Heart left ventricle (tissue), 16 donors: ENCODE results near the gene MPPED1. TPM values are rescaled to one million over a fixed set of nuclear protein-coding genes. Genes with fewer than 3 reads are reported as not detected.

Experiments
- ATAC-seq, 4 donors: fragments of 200-7000 bp; cut with Tn5 transposase; one replicate each; pipeline ENCODE4 v1.9.1; 2020 to 2022; ENCODE audit warnings: moderate library complexity in 4 of 4, mild to moderate bottlenecking in 3 of 4, moderate number of reproducible peaks in 1 of 4
- DNase-seq, 5 donors: peaks; one replicate each; pipeline ENCODE4 v3.0.0-alpha.2; 2020
- H3K27ac ChIP-seq, 12 donors: fragments of 200-600 bp; sonication (generic) in 4 of 12; one replicate each; pipeline versions ENCODE4 v1.5.0 to v1.8.0; 2016 to 2022; ENCODE audit warnings: mild to moderate bottlenecking in 2 of 12
- H3K27me3 ChIP-seq, 9 donors: fragments of 200-600 bp; sonication (generic) in 2 of 9; one replicate each; pipeline versions ENCODE4 v1.5.1 to v1.8.0; 2016 to 2022; ENCODE audit warnings: mild to moderate bottlenecking in 3 of 9
- H3K36me3 ChIP-seq, 9 donors: fragments of 200-600 bp; sonication (generic) in 2 of 9; one replicate each; pipeline versions ENCODE4 v1.5.0 to v1.8.0; 2018 to 2022; ENCODE audit warnings: mild to moderate bottlenecking in 2 of 9
- H3K4me1 ChIP-seq, 12 donors: fragments of 200-600 bp; sonication (generic) in 4 of 12; one replicate each; pipeline versions ENCODE4 v1.5.0 to v1.8.0; 2016 to 2022; ENCODE audit warnings: mild to moderate bottlenecking in 3 of 12
- H3K4me3 ChIP-seq, 12 donors: fragments of 200-600 bp; sonication (generic) in 4 of 12; one replicate each; pipeline versions ENCODE4 v1.5.0 to v1.8.0; 2017 to 2022; ENCODE audit warnings: mild to moderate bottlenecking in 9 of 12, moderate library complexity in 4 of 12
- H3K9me3 ChIP-seq, 12 donors: fragments of 200-600 bp; sonication (generic) in 4 of 12; one replicate each; pipeline versions ENCODE4 v1.5.0 to v1.8.0; 2016 to 2022; ENCODE audit warnings: mild to moderate bottlenecking in 1 of 12
- CTCF ChIP-seq, 12 donors: fragments of 200-600 bp; sonication (generic) in 4 of 12; IDR thresholded peaks; one replicate each; pipeline versions ENCODE4 v1.5.0 to v1.8.0; 2018 to 2022; ENCODE audit warnings: antibody characterized with exemption in 12 of 12, mild to moderate bottlenecking in 5 of 12
- POLR2A ChIP-seq, 2 donors: fragments of 450-650 bp; IDR thresholded peaks; one replicate each; pipeline ENCODE4 v1.6.1; 2017; ENCODE audit warnings: antibody characterized with exemption in 2 of 2, mild to moderate bottlenecking in 2 of 2, moderate library complexity in 2 of 2
- WGBS, 4 donors: extraction: QIAGEN DNeasy Blood & Tissue Kit in 2 of 4; methylation state at CpG; one replicate each; pipeline versions ENCODE4 v1.1.5 to v1.1.7; 2013 to 2018; 5-methylcytosine and 5-hydroxymethylcytosine counted together
- intact Hi-C, 10 donors: fragments of 100-400 bp; cut with DNase I; formaldehyde crosslinking; loops; one replicate each; pipeline versions ENCODE4 v1.11.1 to v1.14.2; 2022
- polyA plus RNA-seq, 2 donors: library from polyadenylated mRNA; stranded (reverse); fragments of 200-250 nt; gene quantifications; one replicate each; pipeline ENCODE4 v1.2.3, GENCODE V29; 2013
- total RNA-seq, 9 donors: library from RNA; depleted of rRNA in 2 of 9; stranded (reverse); fragments of >200 nt in 2 of 9; fragmentation: NEBNext Ultra II Directional in 3 of 9; extraction: Animal tissue kit (Norgen Biotek cat#: 25700) in 3 of 9; gene quantifications; one replicate each; pipeline versions ENCODE4 v1.1.0 to v1.2.4, GENCODE V29; 2016 to 2023
- donor health status: ischemic (EF 13 %, LVEDD 7.1; RV severe dilation, severe dysfunction).
- donor health status: healthy with polysubstance abuse.
- donor health status: DM: no; HTN: yes; CAD: no.
- donor health status: DM: no; HTN: no; CAD: no.
- donor health status: ischemic (EF 25% LVEDD 6.9; RV normal size, moderate dysfunction).
- donor health status: ischemic (EF 25% LVEDD 5.7; RV mildly dilated, moderate dysfunction).
- donor health status: healthy.
- donor health status: DM: yes; HTN: yes; CAD: no.
- donor health status: ischemic (EF 35%, LVEDD 5.7; RV mildly dilated, moderate dysfunction).
- donor health status: nonischemic (EF 11% LVEDD 7.7; RV severe dilation, severe dysfunction).
- donor health status: DM: yes; HTN: yes; CAD: no.
- donor health status: PGD.
- donor health status: ischemic (EF 29% LVEDD 5.4; RV normal size, mild dysfunction).
- donor health status: nonischemic (EF 23%, LVEDD 6.1; RV moderate dilation, normal function).

The MPPED1 gene
- total and polyA plus RNA-seq, 11 donors = 0.12 TPM; not detected in 10

- H3K4me1 ChIP-seq = no peaks in the 10 kb centered on the region
- H3K4me3 ChIP-seq = no peak overlapping the region
- no peaks in the 10 kb centered on the region for H3K36me3 ChIP-seq
- ATAC-seq (no peak), DNase-seq (no peak)
- H3K27me3 ChIP-seq = peaks cover 0 to 61% (median 17%) of the 10 kb centered on the region in 9 donors
- 33 to 43% (median 37%) methylated on average over 7 to 8 of the region's 8 CpGs for WGBS, 4 donors
- TF ChIP-seq CTCF (IDR thresholded peaks at IDR 0.05) = no peak
- TF ChIP-seq POLR2A (IDR thresholded peaks at IDR 0.05) = no peak
- H3K9me3 ChIP-seq = no peaks in the 10 kb centered on the region
- intact Hi-C loops = no loop called here
- no peak overlapping the region for H3K27ac ChIP-seq
These were observed 20.2 kb downstream of the MPPED1 start for GRCh38 chr22:43431808-43432554.

- H3K4me3 ChIP-seq = no peak overlapping the region
- 64 to 78% (median 73%) methylated on average over 4 to 5 of the region's 5 CpGs for WGBS, 4 donors
- intact Hi-C loops = no loop called here
- H3K36me3 ChIP-seq = no peaks in the 10 kb centered on the region
- ATAC-seq (no peak), DNase-seq (no peak)
- no peak for TF ChIP-seq CTCF (IDR thresholded peaks at IDR 0.05)
- no peak for TF ChIP-seq POLR2A (IDR thresholded peaks at IDR 0.05)
- no peak overlapping the region for H3K27ac ChIP-seq
- peaks cover 0 to 56% (median 17%) of the 10 kb centered on the region in 9 donors for H3K27me3 ChIP-seq
- no peaks in the 10 kb centered on the region for H3K9me3 ChIP-seq
- H3K4me1 ChIP-seq = no peaks in the 10 kb centered on the region
These were observed 21.1 kb downstream of the MPPED1 start for GRCh38 chr22:43432883-43433415.

- Histone ChIP-seq H3K9me3 (no peaks in the 10 kb centered on the region), H3K27ac (no peak overlapping the region), H3K4me1 (no peaks in the 10 kb centered on the region), H3K36me3 (no peaks in the 10 kb centered on the region), H3K4me3 (no peak overlapping the region), H3K27me3 (peaks cover 0 to 49% (median 16%) of the 10 kb centered on the region in 9 donors)
- intact Hi-C loops = no loop called here
- TF ChIP-seq CTCF (IDR thresholded peaks at IDR 0.05) = no peak
- TF ChIP-seq POLR2A (IDR thresholded peaks at IDR 0.05) = no peak
- 79 to 85% (median 83%) methylated on average over 33 to 35 of the region's 35 CpGs for WGBS, 4 donors
- ATAC-seq = no peak
- DNase-seq = no peak
These were observed 21.8 kb downstream of the MPPED1 start for GRCh38 chr22:43433451-43434274.
